Measurements from ENCODE around the gene ARAP1.

ARAP1 gene

GRCh38 chr11:72789493-72790131 lies 37.4 kb upstream of the ARAP1 start:
- DNase-seq (ENCODE audit: low read depth in 2 of 2), result peak; percentile 42 to 74
- TF ChIP-seq, protein P1, sequence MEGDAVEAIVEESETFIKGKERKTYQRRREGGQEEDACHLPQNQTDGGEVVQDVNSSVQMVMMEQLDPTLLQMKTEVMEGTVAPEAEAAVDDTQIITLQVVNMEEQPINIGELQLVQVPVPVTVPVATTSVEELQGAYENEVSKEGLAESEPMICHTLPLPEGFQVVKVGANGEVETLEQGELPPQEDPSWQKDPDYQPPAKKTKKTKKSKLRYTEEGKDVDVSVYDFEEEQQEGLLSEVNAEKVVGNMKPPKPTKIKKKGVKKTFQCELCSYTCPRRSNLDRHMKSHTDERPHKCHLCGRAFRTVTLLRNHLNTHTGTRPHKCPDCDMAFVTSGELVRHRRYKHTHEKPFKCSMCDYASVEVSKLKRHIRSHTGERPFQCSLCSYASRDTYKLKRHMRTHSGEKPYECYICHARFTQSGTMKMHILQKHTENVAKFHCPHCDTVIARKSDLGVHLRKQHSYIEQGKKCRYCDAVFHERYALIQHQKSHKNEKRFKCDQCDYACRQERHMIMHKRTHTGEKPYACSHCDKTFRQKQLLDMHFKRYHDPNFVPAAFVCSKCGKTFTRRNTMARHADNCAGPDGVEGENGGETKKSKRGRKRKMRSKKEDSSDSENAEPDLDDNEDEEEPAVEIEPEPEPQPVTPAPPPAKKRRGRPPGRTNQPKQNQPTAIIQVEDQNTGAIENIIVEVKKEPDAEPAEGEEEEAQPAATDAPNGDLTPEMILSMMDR (IDR thresholded peaks at IDR 0.05; ENCODE audit: low read depth, low read length), result no peak
- H3K4me3 ChIP-seq (replicated peaks in 1 of 2; ENCODE audit: low read depth in 2 of 2, low read length in 2 of 2), result no peak overlapping the region

DNA sequence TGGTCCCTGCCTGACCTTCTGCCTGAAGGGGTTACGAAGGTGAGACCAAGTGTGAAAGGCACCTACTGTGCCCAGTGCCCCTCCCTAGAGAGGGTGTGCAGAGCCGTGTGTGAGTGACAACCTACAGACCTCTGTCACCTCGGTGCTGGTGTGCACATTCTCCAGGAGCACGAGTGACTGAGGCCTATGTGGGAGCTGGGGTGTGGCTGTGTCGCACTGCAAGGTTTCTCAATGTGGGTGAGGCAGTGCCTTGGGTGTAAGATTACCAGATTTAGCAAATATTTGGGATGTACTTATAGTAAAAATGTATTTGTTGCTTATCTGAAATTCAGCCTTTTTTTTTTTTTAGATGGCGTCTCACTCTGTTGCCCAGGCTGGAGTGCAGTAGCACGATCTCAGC lies 36.0 kb upstream of the ARAP1 start:
- TF ChIP-seq, protein P1 (IDR thresholded peaks at IDR 0.05; ENCODE audit: low read depth, low read length), result no peak
- H3K4me3 ChIP-seq (replicated peaks in 1 of 2; ENCODE audit: low read depth in 2 of 2, low read length in 2 of 2), result no peak overlapping the region
- no peak for DNase-seq (ENCODE audit: low read depth in 2 of 2)

DNA sequence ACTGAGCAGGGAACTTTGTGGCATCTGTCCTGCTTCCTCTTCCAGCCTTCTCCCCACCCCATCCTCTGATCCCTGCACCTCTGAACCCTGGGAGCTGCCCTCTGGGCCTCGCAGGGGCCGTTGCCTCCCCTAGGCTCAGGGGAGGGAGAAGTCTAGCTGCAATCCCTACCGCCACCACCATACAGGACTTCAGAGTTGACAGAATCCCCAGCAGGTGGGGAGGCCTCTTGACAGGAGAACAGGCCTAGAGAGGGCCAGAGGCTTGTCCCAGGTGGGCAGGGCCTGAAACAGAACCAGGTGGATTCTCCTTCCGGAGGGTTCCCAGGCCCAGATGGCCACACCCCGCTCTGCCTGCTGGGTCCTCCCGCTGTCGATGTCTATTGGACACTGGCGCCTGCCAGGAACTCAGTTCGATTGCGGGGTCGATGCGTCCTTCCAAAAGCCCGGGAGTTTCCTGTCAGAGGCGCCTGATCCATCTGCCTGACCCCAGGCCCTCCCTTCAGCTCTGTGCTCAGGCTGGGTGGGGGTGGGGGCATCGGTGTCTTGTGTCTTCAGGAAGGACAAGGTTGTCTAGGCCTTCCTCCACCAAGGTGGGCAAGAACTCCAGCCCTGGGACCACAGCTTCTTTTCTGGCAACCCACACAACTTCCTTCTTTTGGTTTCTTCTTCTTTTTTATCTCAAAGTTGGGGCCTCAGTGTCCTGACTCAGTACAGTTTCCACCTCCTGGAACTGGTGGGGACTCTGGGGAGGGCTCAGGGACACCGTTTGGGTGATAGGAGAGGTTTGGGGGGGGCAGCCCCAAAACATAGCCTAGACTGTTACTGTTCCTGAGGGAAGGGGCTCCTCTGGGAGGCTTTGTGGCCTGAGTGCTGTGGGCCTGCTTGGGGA lies 35.3 kb upstream of the ARAP1 start:
- TF ChIP-seq, protein P1 (IDR thresholded peaks at IDR 0.05; ENCODE audit: low read depth, low read length), result peak; percentile 14
- no peak overlapping the region for H3K4me3 ChIP-seq (replicated peaks in 1 of 2; ENCODE audit: low read depth in 2 of 2, low read length in 2 of 2)
- DNase-seq (ENCODE audit: low read depth in 2 of 2), result no peak

DNA sequence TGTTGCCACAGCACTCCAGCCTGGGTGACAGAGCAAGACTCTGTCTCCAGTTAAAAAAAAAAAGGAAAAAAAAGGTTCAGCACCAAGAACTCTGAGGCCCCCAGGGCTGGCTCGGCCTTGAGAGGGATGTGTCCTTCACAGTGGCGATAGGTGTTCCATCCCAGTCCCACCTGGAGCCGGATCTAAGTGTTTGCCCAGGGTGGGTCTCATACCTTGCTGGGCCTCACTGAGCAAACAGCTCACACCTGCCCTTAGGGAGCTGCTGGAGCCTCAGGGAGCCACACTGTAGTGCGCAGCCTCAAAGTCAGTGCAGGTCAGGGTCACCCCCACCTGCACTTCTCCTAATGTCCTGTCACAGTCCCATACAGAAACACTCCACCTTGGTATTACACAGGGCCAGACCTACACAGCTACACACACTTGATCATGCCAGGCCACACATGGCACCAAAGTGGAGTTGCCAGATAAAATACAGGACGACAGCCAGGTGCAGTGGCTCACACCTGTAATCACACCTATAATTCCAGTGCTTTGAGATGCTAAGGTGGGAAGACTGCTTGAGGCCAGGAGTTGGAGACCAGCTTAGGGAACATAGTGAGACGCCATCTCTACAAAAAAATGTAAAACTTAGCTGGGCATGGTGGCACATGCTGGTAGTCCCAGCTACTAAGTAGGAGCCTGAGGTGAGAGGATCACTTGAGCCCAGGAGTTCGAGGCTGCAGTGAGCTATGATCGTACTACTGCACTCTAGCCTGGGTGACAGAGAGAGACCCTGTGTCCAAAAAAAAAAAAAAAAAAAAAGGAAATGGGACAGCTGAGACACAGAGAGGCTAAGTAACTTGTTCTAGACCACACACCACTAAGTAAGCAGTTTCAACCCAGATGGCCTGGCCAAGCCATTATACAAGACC lies 34.4 kb upstream of the ARAP1 start:
- TF ChIP-seq, protein P1 (IDR thresholded peaks at IDR 0.05; ENCODE audit: low read depth, low read length), result no peak
- H3K4me3 ChIP-seq (replicated peaks in 1 of 2; ENCODE audit: low read depth in 2 of 2, low read length in 2 of 2), result no peak overlapping the region
- DNase-seq (ENCODE audit: low read depth in 2 of 2), result no peak

GRCh38 chr11:72784662-72785061 lies 32.5 kb upstream of the ARAP1 start:
- TF ChIP-seq, protein P1 (IDR thresholded peaks at IDR 0.05; ENCODE audit: low read depth, low read length), result no peak
- no peak overlapping the region for H3K4me3 ChIP-seq (replicated peaks in 1 of 2; ENCODE audit: low read depth in 2 of 2, low read length in 2 of 2)
- no peak for DNase-seq (ENCODE audit: low read depth in 2 of 2)

DNA sequence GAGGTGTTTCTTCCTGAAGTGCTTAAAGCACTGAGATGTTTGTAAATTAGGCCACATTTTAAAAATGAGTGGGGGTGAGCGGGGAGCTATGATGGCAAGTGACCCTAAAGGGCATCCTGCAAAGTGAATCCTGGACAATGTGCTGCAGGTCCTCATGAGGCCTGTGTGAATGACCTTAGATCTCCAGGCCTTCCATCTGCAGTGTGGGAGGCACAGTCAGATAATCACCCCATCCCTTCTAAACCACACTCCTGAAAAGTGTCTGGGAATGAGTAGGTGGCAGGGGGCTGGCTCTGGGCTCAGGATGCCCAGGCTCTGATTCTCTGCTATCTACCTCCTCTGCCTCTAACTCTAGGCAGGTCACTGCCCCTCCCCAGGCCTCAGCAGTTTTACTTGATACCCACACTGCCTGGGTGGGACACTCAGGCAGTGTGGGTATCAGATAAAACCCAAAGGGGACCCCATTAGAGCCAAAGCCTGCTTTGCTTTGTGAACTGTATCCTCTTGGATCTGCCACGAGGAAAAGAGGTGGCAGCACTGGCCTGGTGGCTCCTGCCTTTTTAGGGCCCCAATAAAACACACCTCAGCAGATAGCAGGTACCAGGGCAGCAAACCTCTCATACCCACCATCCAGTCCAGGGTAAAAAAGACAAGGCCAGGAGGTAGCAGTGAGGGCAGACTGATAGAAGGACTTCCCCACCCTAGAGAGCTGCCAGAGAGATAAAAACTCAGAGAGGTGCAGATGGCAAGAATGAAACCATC lies 31.1 kb upstream of the ARAP1 start:
- DNase-seq (ENCODE audit: low read depth in 2 of 2), result no peak
- no peak overlapping the region for H3K4me3 ChIP-seq (replicated peaks in 1 of 2; ENCODE audit: low read depth in 2 of 2, low read length in 2 of 2)
- TF ChIP-seq, protein P1 (IDR thresholded peaks at IDR 0.05; ENCODE audit: low read depth, low read length), result no peak
